ENCODE measurements around the gene PVR.
A peak's percentile ranks its signal among the peaks of the same experiment; 100 is the strongest.
"Not testable (repeated sequence)": the region's sequence is repeated elsewhere in the genome, so short reads cannot be mapped to it uniquely, and the experiment has no call there.

Gene PVR

DNA sequence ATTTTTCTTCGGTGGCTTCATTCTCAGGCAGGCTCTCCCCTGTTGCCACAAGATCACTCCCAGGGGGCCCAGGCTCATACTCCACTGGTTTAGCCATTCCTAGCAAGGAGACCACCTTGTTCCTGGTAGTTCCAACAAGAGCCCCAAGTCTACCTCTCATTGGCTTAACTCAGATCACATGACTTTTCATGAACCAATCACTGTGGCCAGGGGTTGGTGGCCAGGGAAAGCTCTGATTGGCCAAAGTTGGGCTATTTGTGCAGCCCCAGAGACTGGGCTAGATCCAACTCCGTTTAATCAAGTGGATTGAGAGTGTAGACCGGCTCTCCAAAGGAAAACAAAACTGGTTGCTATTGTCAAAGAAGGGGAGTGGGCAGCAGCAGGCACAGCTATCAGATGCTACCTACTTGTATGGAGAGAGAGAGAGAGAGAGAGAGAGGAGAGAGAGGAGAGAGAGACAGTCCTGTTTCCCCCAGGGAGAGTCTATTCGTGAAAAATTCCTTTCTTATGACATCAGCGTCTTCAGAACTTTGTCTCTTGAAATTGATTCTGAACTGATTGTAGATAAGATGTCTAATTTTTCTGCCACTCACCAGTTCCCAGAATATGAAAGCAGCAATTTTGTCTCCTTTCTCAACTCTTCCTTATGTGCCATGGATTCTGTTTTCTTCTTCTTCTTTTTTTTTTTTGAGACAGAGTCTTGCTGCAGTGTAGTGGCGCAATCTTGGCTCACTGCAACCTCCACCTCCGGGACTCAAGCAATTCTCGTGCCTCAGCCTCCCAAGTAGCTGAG, 33.5 kb downstream of the PVR start:
- no peak for DNase-seq

DNA sequence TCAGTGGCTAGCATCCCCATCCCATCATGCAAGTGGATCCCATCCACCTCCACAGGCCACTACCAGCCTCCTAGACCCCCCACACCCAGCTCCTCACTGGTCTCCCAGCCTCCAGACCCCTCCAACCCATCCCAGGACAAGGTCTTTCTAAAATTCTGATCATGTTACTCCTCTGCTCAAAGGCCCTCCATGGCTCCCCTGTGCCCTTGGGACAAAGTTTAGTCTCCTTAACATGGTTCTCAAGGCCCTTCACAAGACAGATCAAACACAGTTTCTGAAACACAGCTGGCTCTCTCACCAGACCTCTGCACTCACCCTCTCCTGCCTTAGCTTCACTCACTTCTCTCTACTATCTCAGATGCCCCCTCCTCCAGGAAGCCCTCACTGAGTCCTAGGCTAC, 36.8 kb downstream of the PVR start:
- no peak for DNase-seq

DNA sequence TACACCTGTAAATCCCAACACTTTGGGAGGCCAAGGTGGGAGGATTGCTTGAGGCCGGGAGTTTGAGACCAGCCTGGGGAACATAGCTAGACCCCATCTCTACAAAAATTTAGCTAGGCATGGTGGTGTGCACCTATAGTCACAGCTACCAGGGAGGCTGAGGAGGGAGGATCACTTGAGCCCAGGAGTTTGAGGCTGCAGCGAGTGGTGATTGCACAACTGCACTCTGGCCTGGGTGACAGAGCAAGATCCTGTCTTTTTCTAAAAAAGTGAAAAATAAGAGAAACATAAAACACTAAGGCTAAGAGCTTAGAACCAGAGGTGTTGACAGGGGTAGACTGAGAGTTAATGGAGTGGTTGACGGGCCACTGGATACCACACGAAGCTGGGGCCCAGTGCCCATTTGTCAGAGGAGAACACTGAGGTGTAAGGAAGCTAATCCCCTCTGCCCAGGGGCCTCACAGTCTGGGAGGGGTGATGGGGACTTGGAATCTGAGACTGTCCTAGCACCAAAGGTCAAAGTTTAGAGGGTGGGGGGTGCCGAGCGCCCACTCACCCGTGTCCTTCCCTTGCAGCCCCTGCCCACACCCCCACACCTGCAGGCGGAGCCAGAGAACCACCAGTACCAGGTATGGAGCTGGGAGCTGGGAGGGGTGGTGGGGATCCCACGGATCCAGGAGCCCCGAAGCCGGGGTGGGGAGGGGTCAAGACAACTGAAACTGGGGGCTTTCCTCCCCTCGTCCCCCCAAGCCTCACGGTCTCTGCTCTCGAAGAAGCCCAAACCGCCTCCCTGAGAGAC, 38.5 kb downstream of the PVR start:
- no peak for DNase-seq

DNA sequence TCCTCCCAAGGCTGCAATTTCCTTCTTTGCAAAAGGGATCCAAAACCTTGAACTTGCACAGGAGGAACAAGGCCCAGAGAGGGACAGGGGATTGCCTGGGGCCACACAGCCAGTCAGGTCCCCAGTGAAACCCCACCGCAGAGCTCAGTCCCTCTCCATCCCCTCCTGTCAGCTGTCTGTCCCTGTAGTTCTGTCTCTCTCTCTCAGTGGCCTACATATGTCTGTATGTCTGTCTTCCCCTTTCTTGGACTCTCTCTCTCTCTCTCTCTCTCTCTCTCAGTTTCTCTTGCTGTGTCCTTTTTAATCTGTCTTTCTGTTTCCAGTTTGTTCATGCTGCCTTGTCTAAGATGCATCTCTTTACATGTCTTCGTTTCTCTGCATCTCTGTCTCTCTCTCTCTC, 39.1 kb downstream of the PVR start:
- DNase-seq: no peak

DNA sequence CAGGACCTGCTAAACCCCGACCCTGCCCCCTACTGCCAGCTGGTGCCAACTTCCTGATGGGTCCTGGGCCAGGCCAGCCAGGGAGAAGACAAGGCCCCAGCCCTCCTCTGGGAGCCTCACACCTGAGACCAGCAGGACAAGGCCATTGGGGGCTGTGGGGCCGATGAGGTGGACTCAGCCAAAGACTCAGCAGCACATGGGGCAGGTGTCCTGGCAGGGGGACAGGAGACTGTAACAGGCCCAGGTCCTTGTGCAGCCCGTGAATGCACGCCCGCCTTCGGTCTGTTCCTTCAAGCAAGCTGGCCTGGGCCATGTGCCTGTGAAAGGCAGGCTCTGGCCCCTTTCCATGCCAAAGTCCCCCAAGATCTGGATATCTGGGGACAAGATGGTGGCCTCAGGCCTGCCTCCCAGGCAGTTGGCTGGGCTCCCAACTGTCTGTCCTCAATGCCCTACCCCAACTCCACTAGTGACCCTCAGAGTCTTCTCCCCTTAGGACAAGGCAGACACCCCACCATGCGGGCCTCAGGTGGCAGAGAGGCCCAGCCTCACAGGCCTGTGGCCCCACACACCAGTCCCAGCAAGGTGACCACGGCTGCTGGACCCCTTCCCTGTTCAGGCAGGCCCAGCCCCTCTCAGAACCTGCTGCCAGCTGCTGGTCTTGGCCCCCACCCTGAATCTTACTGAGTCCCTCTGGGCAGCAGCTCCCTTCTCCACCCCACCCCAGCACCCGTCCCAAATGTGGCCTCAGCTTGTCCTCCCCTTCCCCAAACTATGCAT, 39.9 kb downstream of the PVR start:
- no peak for DNase-seq

DNA sequence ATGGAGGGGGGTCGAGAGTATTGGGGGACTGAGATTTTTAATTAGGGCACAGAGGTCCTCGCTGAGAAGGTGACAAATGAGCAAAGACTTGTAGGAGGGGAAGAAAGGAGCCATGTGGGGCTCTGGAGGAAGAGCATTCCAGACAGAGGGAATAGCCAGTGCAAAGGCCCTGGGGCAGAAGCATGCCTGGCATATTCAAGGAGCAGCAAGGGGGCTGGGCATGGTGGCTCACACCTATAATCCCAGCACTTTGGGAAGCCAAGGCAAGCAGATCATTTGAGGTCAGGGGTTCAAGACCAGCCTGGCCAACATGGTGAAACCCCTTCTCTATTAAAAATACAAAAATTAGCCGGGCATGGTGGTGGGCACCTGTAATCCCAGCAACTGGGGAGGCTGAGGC, 40.7 kb downstream of the PVR start:
- DNase-seq: not testable (repeated sequence)

DNA sequence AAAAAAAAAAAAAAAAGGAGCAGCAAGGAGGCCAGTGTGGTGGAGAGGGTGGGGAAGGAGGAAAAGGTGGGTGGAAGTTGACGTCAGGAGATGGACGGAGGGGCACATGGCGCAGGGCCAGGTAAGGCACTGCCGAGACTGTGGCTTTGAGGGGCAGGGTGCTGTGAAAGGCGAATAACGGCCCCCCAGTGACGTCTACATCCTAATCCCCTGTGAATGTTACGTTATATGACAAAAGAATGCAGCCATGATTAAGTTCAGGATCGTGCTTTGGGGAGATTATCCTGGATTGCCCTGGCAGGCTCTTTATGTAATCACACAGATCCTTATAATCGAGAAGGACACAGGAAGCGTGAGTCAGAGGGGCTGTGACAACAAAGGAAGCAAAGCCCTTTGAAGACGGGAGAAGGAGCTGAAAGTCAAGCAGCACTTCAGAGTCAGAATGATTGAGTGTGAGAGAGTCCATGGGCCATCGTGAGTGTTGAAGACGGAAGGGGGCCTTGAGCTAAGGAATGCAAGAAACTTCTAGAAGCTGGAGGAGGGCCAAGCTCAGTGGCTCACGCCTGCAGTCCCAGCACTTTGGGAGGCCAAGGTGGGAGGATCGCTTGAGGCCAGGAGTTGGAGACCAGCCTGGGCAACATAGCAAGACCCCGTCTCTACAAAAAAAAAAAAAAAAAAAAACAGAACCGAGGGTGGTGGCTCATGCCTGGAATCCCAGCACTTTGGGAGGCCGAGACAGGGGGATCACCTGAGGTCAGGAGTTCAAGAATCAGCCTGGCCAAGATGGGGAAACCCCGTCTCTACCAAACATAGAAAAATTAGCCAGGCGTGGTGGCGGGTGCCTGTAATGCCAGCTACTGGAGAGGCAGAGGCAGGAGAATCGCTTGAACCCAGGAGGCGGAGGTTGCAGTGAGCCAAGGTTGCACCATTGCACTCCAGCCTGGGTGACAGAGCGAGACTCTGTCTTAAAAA, 41.5 kb downstream of the PVR start:
- peak; percentile 28 for DNase-seq

DNA sequence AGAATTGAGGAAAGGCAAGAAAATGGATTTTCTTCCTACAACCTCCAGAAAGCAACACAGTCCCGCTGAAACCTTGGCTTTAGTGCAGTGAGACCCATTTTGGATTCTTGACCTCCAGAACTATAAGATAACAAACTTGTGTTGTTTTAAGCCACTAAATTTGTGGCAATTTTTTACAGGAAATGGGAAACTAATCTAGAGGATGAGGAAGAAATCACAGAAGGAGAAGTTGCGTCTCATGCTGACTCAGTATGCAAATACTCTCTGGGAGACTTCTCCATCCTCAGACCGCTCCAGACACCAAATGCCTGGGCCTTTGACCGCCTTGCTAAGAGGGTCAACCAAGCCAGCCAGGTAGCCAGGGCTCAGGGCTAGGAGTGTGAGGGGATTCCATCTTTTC, 42.2 kb downstream of the PVR start:
- DNase-seq: no peak

DNA sequence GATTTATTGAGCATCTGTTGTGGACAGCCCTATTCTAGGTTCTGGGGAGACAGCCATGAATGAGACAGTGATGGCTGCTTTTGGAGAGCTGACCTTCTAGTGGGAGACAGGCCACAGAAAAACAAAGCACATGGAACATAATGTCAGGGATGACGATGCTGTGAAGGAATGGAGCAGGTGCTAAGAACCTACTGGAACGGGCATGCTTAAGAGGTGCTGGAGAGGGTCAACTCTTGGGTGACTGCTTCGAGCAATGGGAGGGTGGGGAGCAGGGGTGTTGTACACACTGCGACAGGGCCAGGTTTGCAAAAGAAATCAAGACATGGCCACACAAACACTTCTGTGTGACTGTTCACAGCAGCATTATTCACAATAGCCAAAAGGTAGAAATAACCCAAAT, 43.2 kb downstream of the PVR start:
- no peak for DNase-seq

DNA sequence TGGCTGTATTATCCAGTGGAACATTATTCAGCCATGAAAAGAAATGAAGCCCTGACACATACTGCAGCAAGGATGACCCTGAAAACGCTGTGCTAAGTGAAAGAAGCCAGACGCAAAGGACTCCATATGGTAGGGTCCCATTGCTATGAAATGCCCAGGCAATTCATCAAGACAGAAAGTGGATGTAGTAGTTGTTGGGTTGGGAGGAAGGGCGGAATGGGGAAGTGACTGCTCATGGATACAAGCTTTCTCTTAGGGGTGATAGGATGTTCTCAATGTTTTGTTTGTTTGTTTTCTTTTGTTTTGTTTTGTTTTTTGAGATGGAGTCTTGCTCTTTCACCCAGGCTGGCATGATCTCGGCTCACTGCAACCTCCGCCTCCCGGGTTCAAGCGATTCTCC, 44.2 kb downstream of the PVR start:
- DNase-seq: no peak

DNA sequence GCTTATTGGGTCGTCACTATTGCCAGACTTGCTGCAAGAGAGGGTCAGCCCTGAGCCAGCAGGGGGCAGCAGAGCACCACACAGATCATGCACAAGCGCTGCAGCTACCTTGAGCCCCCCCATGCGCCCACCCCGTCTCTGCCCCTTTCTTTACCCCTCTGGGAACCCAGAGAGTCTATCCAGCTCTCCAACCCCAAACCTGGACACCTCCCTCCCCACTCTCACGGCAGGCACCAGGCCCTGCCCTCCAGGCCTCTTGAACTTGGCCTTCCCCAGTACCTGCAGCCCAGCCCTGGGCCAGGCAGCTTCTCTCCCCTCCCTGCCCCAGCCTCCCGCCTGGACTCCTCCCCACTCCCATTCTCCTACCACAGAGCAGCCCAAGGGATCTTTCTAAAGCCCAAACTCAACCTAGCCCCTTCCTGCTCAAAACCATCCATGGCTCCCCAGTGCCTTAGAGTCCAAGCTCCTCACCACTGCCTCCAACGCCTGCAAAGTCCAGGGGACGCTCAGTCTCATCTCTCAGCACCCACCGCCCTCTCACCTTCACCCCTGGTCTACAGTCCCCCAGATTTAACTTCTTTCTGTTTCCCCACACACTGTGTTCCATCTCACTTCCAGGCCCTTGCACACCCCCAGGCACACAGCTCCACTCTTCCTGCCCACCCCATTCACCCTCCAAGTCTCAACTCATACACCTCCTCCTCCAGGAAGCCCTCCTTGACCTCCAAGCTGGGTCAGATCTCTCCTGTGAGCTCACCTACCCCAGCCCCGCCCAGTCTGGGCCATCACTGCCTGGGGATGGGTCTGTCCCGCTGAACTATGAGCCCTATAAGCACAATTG, 45.8 kb downstream of the PVR start:
- peak; percentile 92 for DNase-seq

DNA sequence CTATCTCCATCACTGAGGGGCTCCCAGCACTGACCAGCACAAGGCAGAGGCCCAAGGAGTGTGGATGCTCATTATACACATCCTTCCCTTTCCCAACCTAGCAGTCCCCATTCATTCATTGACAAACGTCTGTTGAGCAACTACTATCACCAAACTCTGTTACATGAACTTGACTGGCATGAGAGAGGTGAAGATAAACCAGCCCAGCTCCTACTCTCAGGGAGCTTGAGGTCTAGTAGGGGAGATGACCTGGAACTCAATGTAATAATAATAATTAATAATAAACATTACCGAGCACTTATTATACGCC, 46.4 kb downstream of the PVR start:
- no peak for DNase-seq

DNA sequence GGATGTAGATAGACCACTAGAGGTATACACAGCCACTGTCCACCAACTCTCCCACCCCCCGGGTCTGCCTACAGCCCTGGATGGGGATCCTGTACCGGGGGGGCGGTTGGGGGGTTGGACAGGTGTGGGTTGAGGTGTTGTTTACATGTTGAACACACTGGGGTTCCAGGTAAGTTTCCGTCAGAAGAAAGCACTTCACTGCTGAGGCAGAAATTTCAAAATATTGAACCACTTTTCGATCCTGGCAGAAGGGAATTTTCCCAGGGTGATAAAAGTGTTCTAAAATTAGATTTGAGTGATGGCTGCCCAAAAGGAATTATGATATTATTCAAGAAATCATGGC, 48.6 kb downstream of the PVR start:
- DNase-seq: no peak

DNA sequence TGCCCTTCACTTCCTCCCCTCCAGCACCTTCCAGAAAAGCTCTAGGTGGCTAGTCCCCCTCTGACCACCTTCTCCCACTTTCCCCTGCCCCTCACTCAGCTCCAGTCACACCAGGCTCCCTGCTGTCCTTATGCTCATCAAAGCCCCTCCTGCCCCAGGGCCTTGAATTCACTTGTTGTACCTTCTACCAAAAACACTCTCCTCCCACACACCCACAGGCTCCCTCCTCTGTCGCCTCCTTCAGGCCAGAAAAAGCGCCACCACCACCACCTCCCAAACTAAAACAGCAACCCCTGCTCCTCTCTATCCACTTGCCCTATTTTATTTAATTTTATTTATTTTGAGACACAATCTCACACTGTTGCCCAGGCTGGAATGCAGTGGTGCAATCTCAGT, 50.5 kb downstream of the PVR start:
- DNase-seq: peak; percentile 56

DNA sequence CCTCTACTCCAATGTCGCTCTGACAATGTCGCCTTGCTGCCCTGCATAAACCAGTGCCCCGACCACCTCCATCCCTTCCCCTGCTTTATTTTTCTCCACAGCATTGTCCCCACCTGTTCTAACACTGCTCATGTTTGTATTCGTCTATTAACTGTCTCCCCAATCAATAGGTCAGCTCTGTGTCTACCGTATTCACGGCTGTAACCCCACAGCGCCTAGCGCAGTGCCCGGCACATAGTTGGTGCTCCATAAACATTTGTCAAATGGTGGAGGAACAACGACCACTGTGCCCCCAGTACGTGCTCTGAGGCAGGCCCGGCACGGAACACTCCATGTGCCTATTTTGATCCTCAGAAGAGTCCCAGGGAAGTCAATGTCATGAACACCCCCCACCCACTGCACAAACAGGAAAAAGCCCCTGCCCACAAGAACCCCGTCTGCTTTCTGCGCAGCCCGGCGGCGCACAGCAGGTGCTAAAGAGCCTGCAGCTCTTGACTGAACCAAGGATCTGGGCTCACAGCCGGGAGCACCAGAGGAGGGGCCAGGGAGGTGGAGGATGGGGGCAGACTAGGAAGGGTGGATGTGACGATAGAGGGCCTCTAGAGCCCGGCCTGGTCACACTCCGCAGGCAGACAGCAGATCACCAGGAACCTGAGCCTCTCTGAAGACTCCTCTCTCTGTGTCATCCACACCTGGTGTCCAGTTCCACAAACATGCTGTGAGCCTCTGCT, 53.4 kb downstream of the PVR start:
- no peak for DNase-seq

DNA sequence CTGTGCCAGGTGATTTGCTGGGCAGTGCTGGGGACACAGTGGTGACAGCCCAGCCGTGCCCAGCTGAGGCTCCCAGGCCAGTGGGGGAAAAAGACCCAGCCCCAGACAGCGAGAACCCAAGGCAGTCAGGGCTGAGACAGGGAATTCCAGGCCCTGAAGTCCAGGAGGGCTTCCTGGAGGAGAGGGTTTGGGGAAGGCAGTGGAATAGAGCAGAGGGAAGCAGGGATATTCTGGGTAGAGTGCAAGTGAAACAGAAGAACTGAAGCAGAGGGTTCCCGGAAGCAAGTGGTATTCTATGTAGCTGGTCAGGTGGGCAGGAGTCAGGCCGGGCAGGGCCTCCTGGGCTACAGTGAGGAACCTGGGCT, 53.9 kb downstream of the PVR start:
- no peak for DNase-seq

DNA sequence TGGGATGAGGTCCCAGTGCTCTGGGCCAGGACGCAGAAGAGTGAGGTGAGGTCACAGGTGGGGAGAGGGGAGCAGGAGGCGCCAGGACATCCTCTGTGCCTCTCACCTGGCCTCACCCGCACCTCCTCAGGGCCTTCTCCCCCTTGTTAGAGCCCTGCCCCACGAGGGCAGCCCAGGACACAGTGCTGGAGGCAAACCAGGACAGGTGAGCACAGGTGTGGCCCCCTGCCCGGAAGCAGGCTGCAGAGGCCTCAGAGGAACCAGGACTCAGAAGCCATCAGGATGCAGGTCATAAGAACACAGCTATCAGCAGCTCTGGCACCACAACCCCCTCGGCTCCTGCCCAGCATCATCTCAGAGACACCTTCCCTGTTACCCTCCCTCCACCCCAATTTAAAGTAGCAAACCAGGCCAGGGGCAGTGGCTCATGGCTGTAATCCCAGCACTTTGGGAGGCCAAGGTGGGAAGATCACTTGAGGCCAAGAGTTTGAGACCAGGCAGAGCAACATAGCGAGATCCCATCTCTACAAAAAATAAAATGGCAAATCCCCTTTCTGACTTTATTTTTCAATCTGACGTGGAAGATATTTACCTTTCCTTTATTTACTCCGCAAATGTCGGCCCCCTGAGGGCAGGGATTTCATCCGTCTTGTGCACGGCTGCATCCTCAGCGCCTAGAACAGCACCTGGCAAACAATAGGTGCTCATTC, 54.9 kb downstream of the PVR start, which contains the start of gene CEACAM16:
CEACAM16 (plus strand) TSS at position 660 of the 710 bp plus-strand sequence. CDS start 2,306 bp downstream, outside the sequence.
- DNase-seq: no peak

DNA sequence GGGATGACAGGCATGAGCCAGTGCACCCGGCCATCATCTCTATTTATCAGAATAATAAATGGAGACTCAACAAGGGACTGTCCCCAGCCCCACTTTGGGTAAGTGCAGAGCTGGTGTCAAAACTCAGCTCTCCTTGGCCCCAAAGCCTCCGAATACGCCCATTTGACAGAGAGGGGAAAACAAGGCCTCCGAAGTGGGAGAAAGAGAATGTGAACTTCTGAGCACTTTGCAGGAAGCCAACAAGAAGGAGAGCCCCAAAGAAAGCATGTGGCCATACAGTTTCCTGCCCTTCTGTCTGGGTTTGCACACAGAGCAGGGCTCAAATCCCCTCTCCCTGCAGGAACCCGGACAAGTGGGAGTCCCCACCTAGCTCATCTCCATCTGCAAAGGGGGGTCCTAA, 56.8 kb downstream of the PVR start:
- no peak for DNase-seq

DNA sequence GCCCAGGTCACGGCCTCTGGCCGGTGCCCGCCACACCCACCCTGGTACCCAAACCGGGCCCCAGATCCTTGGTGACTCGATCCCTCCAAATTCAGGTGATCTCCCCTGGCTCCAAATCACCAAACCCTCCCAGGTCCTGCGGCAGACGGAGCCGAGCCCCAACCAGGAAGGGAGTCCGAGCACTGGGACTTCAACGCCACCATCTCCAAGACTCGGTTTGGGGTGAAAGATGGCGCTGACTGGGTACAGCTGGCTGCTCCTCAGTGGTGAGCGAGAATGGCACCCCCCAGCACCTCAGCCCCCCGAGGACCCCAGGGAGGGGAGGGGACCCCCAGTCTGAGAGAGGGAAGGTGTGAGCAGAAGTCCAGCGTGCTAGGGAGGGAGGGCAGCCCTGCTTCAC, 57.5 kb downstream of the PVR start:
- no peak for DNase-seq

DNA sequence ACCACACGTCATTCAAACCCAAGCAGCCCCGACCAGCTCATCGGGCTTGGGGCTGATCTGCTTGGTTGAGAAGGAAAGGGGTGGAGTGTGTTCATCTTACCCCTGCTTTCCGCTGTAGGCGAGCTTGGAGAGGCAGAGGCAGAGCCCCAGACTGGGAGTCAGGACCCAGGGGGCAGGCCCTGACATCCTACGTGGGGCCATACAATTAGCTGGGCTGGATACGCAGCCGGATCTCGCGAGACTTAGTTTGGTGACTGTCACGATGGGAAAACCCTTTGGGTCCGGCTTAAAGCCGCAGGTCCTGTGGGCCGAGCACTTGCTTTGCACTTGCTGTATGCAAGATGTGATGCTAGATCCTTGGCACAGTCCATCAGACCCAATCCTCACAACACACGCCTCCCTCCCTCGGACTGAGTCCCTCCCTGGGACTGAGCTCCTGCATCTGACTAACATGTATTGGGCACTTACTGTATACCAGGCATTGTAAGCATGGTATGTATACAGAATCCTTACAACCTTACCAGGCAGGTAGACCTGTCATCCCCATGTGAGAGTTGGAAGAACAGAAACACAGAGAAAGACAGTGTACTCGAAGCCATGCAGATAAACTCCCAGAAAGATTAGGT, 59.0 kb downstream of the PVR start:
- DNase-seq: no peak
